Erythroblast (primary cell): ENCODE results near the gene KLF7.

Experiments
- GATA1 ChIP-seq: IDR thresholded peaks from 2 replicates; pipeline ENCODE4 v1.6.1; 2011; ENCODE audit warnings: low read depth, mild to moderate bottlenecking, control low read depth, low read length, moderate library complexity
- POLR2A ChIP-seq: IDR thresholded peaks from 2 replicates; pipeline ENCODE4 v1.6.1; 2011; ENCODE audit warnings: mild to moderate bottlenecking, low read length

GRCh38 chr2:207037896-207038295 is 127.9 kb downstream of the KLF7 start:
- no peak for TF ChIP-seq POLR2A
- TF ChIP-seq GATA1, result no peak
